ENCODE data around the gene NXPH2. TPM values are rescaled to one million over a fixed set of nuclear protein-coding genes. Genes with fewer than 3 reads are reported as not detected.

The NXPH2 gene
- total RNA-seq, 1 experiment from 2014 or later = 1.8 TPM

- peak overlapping the region; percentile 12 for H3K23ac ChIP-seq (ENCODE audit: insufficient read length, low read depth, low read length)
- H3K4ac ChIP-seq (ENCODE audit: low read depth, low read length) = no peak overlapping the region
- no peaks in the 10 kb centered on the region; the same call in 1 of the 2 replicates for H3K4me1 ChIP-seq (ENCODE audit: insufficient read depth, low read length)
- H3K79me2 ChIP-seq (ENCODE audit: insufficient read depth, low read length) = no peaks in the 10 kb centered on the region
- H3K9me3 ChIP-seq (ENCODE audit: control insufficient read depth, low read depth, low read length) = no peaks in the 10 kb centered on the region
- no peaks in the 10 kb centered on the region for H3K27me3 Mint-ChIP-seq (ENCODE audit: low read depth)
- WGBS (ENCODE audit: extremely low coverage, insufficient read length, low lambda C conversion rate) = no CpG with 5 or more reads among the region's 2 CpGs
- H2AFZ ChIP-seq (ENCODE audit: low read length) = no peak overlapping the region
- no peak overlapping the region for H3T11ph ChIP-seq (ENCODE audit: low read length)
- no peak overlapping the region; a peak in 1 of 5 replicates for H3K4me3 Mint-ChIP-seq
- no peak overlapping the region for H4K91ac ChIP-seq (ENCODE audit: insufficient read length, low read depth, low read length)
- no peak overlapping the region for H2BK5ac ChIP-seq (ENCODE audit: insufficient read length, low read length)
- H3K36me3 Mint-ChIP-seq (ENCODE audit: insufficient read depth in 1 of 3, low read depth in 3 of 3) = peaks cover 0 to 12% (median 9%) of the 10 kb centered on the region in 3 experiments; a peak in 5 of 7 replicates
- H4K5ac ChIP-seq (ENCODE audit: insufficient read length, low read depth, low read length) = no peak overlapping the region
- H3K56ac ChIP-seq (ENCODE audit: insufficient read length, low read depth, low read length) = no peak overlapping the region
- no peak overlapping the region for H3K4me2 ChIP-seq (ENCODE audit: insufficient read depth, insufficient read length, low read length)
- H3K27ac ChIP-seq (ENCODE audit: insufficient read length, low read depth, low read length) = no peak overlapping the region
- no peak overlapping the region for H3K9ac ChIP-seq (ENCODE audit: extremely low read depth, insufficient read length, low read length)
- H3K18ac ChIP-seq (ENCODE audit: insufficient read length, low read depth, low read length) = no peak overlapping the region
- peak overlapping the region; percentile 46 for H2AK5ac ChIP-seq (ENCODE audit: insufficient read length, low read length)
- DNase-seq = no peak
- H3K14ac ChIP-seq (ENCODE audit: insufficient read depth, low read length) = no peak overlapping the region; the same call in 1 of the 2 replicates
- H3K23me2 ChIP-seq (ENCODE audit: insufficient read length, low read depth, low read length, poor library complexity, severe bottlenecking) = no peaks in the 10 kb centered on the region
- no peak overlapping the region for H2BK120ac ChIP-seq (ENCODE audit: low read depth, low read length, poor library complexity, severe bottlenecking)
- no peaks in the 10 kb centered on the region for H3K79me1 ChIP-seq (ENCODE audit: insufficient read depth, low read depth, low read length, poor library complexity, severe bottlenecking)
- H3K27me3 ChIP-seq (ENCODE audit: insufficient read depth, low read length) = no peaks in the 10 kb centered on the region
- H3K9me3 Mint-ChIP-seq = peaks cover 9% of the 10 kb centered on the region in 2 experiments; a peak in 3 of 5 replicates
- no peak overlapping the region for H2BK20ac ChIP-seq (ENCODE audit: low read depth, low read length, poor library complexity, severe bottlenecking)
- 0 out of 2 replicates have a peak overlapping the region, but pooled peaks have one; percentile 75 for H2BK15ac ChIP-seq (ENCODE audit: low read depth, low read length)
- H4K20me1 ChIP-seq (ENCODE audit: control insufficient read depth, insufficient read depth, insufficient read length) = no peaks in the 10 kb centered on the region
- peaks cover 15 to 18% of the 10 kb centered on the region in 2 experiments for H3K4me1 Mint-ChIP-seq
- H2BK12ac ChIP-seq (ENCODE audit: insufficient read length, low read depth, low read length) = no peak overlapping the region
- TF ChIP-seq CTCF (conservative IDR thresholded peaks at IDR 0.05) = no peak
- no peak overlapping the region for H3K27ac Mint-ChIP-seq
- no peak overlapping the region for H4K8ac ChIP-seq (replicated peaks; ENCODE audit: insufficient read length, low read depth, low read length)
Observed at GRCh38 chr2:138757384-138757783, 22.8 kb downstream of the NXPH2 start.
